Lung (tissue), 12 donors: ENCODE results near the gene CABP7. TPM values are rescaled to one million over a fixed set of nuclear protein-coding genes. Genes with fewer than 3 reads are reported as not detected.

Experiments used
- ATAC-seq: fragments of 200-7000 bp; cut with Tn5 transposase; one replicate; pipeline ENCODE4 v1.9.1; 2020; ENCODE audit warnings: moderate number of reproducible peaks; ENCODE audit not compliant: insufficient read depth, low FRiP score
- DNase-seq, 3 donors: peaks; one replicate each; pipeline ENCODE4 v3.0.0-alpha.2; 2013 to 2017
- H3K27ac ChIP-seq, 2 donors: one replicate each; pipeline ENCODE4 v1.5.1; 2013; ENCODE audit warnings: mild to moderate bottlenecking in 2 of 2, moderate library complexity in 2 of 2, control low read depth in 1 of 2, inconsistent platforms in 1 of 2, low read depth in 1 of 2, low read length in 1 of 2
- H3K27me3 ChIP-seq, 3 donors: one replicate each; pipeline ENCODE4 v1.5.1; 2013; ENCODE audit warnings: low read length in 2 of 3; ENCODE audit not compliant: control insufficient read depth in 3 of 3, insufficient read depth in 3 of 3
- H3K36me3 ChIP-seq, 4 donors: one replicate each; pipeline ENCODE4 v1.5.1; 2013; ENCODE audit warnings: low read length in 4 of 4, mild to moderate bottlenecking in 1 of 4, moderate library complexity in 1 of 4; ENCODE audit not compliant: control insufficient read depth in 4 of 4, insufficient read depth in 4 of 4
- H3K4me1 ChIP-seq, 5 donors: one replicate each; pipeline ENCODE4 v1.5.1; 2013; ENCODE audit warnings: low read length in 5 of 5, mild to moderate bottlenecking in 2 of 5, moderate library complexity in 1 of 5; ENCODE audit not compliant: control insufficient read depth in 5 of 5, insufficient read depth in 5 of 5
- H3K4me3 ChIP-seq: one replicate; pipeline ENCODE4 v1.5.1; 2013; ENCODE audit warnings: mild to moderate bottlenecking, control low read depth, moderate library complexity
- H3K9ac ChIP-seq, 2 donors: one replicate each; pipeline ENCODE4 v1.5.1; 2013; ENCODE audit warnings: low read length in 2 of 2, control low read depth in 1 of 2; ENCODE audit not compliant: insufficient read depth in 1 of 2
- H3K9me3 ChIP-seq, 4 donors: one replicate each; pipeline ENCODE4 v1.5.1; 2013; ENCODE audit warnings: low read length in 3 of 4, mild to moderate bottlenecking in 1 of 4, moderate library complexity in 1 of 4; ENCODE audit not compliant: control insufficient read depth in 4 of 4, insufficient read depth in 3 of 4
- WGBS, 2 donors: extraction: QIAGEN DNeasy Blood & Tissue Kit; methylation state at CpG; one replicate each; pipeline ENCODE4 v1.1.7; 2013; 5-methylcytosine and 5-hydroxymethylcytosine counted together
- polyA plus RNA-seq, 2 donors: library from polyadenylated mRNA; stranded (reverse); fragments of 200-250 nt; gene quantifications; one replicate each; pipeline ENCODE4 v1.2.1, GENCODE V29; 2013
- total RNA-seq, 2 donors: library from RNA; depleted of rRNA in 1 of 2; stranded (reverse); fragments of >200 nt in 1 of 2; gene quantifications; one replicate each; pipeline ENCODE4 v1.2.1, GENCODE V29; 2014 to 2021
- TF ChIP-seq, protein P1 (sequence below): IDR thresholded peaks from 2 replicates; pipeline ENCODE4 v1.5.1; 2012; ENCODE audit warnings: mild to moderate bottlenecking; ENCODE audit errors: control extremely low read depth, extremely low read depth
- donor health status: control.
- donor health status: control.
- donor health status: Bipolar disorder and iron deficiency.
- donor health status: healthy.
- donor health status: DM: yes; HTN: yes; CAD: no.

CABP7 gene
- total and polyA plus RNA-seq, 4 donors: 0.05 to 0.12 (median 0.06) TPM; not detected in 1

DNA sequence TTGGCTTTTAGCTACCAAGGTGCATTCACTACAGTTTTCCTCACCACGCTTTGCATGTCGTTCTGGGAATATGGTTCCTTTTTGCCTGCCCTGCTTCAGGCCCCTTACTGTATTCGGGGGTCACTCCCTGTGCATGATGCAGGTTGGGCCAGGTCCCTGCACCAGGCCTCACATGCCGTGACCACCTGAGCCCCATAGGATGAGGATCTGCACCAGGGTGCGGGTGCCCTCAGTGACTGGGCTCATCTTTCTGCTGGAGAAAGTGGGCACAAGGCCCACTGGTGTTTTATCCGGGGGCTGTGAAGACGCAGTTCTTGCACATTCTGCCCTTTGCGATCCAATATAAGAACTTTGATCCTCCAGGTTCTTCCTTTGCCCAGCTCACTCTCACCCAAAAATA lies 45.7 kb upstream of the CABP7 start:
- Histone ChIP-seq H3K27me3 (no peaks in the 10 kb centered on the region), H3K27ac (no peak overlapping the region), H3K9me3 (no peaks in the 10 kb centered on the region), H3K4me3 (no peak overlapping the region), H3K4me1 (peaks cover 0 to 1% (median 0%) of the 10 kb centered on the region in 5 donors), H3K9ac (no peak overlapping the region), H3K36me3 (peaks cover 29 to 62% (median 53%) of the 10 kb centered on the region in 4 donors)
- TF ChIP-seq, protein P1, sequence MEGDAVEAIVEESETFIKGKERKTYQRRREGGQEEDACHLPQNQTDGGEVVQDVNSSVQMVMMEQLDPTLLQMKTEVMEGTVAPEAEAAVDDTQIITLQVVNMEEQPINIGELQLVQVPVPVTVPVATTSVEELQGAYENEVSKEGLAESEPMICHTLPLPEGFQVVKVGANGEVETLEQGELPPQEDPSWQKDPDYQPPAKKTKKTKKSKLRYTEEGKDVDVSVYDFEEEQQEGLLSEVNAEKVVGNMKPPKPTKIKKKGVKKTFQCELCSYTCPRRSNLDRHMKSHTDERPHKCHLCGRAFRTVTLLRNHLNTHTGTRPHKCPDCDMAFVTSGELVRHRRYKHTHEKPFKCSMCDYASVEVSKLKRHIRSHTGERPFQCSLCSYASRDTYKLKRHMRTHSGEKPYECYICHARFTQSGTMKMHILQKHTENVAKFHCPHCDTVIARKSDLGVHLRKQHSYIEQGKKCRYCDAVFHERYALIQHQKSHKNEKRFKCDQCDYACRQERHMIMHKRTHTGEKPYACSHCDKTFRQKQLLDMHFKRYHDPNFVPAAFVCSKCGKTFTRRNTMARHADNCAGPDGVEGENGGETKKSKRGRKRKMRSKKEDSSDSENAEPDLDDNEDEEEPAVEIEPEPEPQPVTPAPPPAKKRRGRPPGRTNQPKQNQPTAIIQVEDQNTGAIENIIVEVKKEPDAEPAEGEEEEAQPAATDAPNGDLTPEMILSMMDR: no peak
- DNase-seq: no peak
- no peak for ATAC-seq
- 94 to 96% methylated on average over 8 of the region's 8 CpGs for WGBS, 2 donors

DNA sequence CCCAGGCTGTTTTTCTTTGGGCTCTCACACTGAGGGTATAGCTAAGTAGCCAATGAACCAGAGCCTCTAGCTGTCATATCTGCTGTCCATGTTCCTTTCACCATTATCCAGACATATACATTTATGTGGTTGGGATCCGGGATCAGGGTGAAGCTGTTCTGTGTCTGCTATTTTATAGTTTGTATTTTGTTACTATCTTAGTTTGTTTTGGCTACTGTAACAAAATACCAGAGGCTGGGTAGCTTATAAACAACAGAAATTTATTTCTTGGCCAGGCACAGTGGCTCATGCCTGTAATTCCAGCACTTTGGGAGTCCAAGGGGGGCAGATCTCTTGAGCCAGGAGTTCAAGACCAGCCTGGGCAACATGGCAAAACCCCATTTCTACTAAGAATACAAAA lies 40.5 kb upstream of the CABP7 start:
- H3K27ac ChIP-seq: no peak overlapping the region
- WGBS, 2 donors: 86 to 92% methylated on average over 1 of the region's 1 CpG
- H3K36me3 ChIP-seq: peaks cover 31 to 56% (median 53%) of the 10 kb centered on the region in 4 donors
- DNase-seq (no peak), ATAC-seq (no peak)
- no peak overlapping the region for H3K4me3 ChIP-seq
- peaks cover 0 to 1% (median 0%) of the 10 kb centered on the region in 5 donors for H3K4me1 ChIP-seq
- H3K9ac ChIP-seq: no peak overlapping the region
- TF ChIP-seq, protein P1: no peak
- H3K9me3 ChIP-seq: no peaks in the 10 kb centered on the region
- H3K27me3 ChIP-seq: no peaks in the 10 kb centered on the region

DNA sequence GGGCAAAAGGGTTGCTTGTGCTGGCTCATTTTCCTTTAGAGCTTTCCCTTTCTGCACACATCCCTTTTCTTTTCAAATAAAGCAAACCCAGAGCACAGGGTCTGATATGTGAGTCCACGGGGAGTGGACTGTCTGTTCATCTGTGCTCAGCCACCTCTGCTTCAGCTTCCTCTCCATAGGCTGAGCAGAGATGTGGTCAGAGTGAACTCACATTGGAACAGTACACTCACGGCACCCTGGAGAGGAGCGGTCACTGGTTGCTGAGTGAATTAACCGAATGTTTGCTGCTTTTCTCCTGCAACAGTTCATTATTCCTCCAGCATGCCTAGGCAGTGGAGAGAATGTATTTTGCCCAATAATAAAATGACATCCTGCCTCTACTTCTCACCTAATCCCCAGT lies 36.3 kb upstream of the CABP7 start:
- Histone ChIP-seq H3K4me1 (no peaks in the 10 kb centered on the region), H3K27ac (no peak overlapping the region), H3K4me3 (no peak overlapping the region), H3K9ac (no peak overlapping the region), H3K27me3 (no peaks in the 10 kb centered on the region), H3K36me3 (peaks cover 22 to 42% (median 30%) of the 10 kb centered on the region in 4 donors), H3K9me3 (no peaks in the 10 kb centered on the region)
- TF ChIP-seq, protein P1: no peak
- no peak for DNase-seq
- WGBS, 2 donors: 94 to 99% methylated on average over 4 of the region's 4 CpGs
- no peak for ATAC-seq

DNA sequence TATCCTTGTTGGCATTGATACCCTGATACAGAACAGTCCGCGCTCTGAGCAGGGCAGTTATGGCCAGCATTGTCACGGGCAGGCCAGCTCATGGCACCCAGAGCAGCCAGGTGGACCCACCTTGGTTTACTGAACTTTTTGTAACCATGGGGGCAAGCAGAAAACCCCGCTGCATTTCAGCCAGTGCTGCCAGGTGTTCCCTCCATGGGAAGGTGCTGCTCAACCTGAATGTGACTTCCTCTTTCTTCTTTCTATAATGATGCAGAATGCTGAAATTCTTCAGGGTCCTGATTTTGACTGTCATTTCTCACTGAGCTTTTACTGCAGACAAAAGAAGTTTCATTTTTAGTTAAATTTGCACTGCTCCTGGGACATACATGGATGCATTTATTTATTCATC lies 35.6 kb upstream of the CABP7 start:
- ATAC-seq (no peak), DNase-seq (no peak)
- peaks cover 15 to 36% (median 25%) of the 10 kb centered on the region in 4 donors for H3K36me3 ChIP-seq
- H3K4me1 ChIP-seq: peaks cover 0 to 2% (median 0%) of the 10 kb centered on the region in 5 donors
- no peaks in the 10 kb centered on the region for H3K27me3 ChIP-seq
- H3K9me3 ChIP-seq: no peaks in the 10 kb centered on the region
- TF ChIP-seq, protein P1: no peak
- no peak overlapping the region for H3K4me3 ChIP-seq
- H3K9ac ChIP-seq: no peak overlapping the region
- H3K27ac ChIP-seq: no peak overlapping the region
- 97 to 98% methylated on average over 4 of the region's 4 CpGs for WGBS, 2 donors
